MM.1S (cell line): ENCODE measurements around the gene PITPNM3.

Experiments
- DNase-seq: peaks from one replicate; pipeline ENCODE4 v3.0.0-alpha.2; 2015
- H2AFZ ChIP-seq: fragments of 300-600 bp; sonication (generic); 2 replicates; pipeline ENCODE4 v1.6.0; 2016; ENCODE audit warnings: antibody characterized with exemption, low read length
- H3F3A ChIP-seq: fragments of 300-600 bp; sonication (generic); 2 replicates; pipeline ENCODE4 v1.6.1; 2016; ENCODE audit warnings: mild to moderate bottlenecking, antibody characterized with exemption, low read length, moderate library complexity, mixed read lengths; ENCODE audit not compliant: insufficient read depth
- H3K27ac ChIP-seq: fragments of 300-600 bp; sonication (generic); 2 replicates; pipeline ENCODE4 v1.5.1; 2016; ENCODE audit warnings: mild to moderate bottlenecking, low read length
- H3K27me3 ChIP-seq: fragments of 300-600 bp; sonication (generic); replicated peaks from 2 replicates; pipeline ENCODE4 v1.6.0; 2016; ENCODE audit warnings: low read length; ENCODE audit not compliant: insufficient read depth
- H3K36me3 ChIP-seq: fragments of 300-600 bp; sonication (generic); replicated peaks from 2 replicates; pipeline ENCODE4 v1.6.1; 2016; ENCODE audit warnings: mild to moderate bottlenecking, low read length, mixed read lengths; ENCODE audit not compliant: insufficient read depth
- H3K4me1 ChIP-seq: fragments of 300-600 bp; sonication (generic); 2 replicates; pipeline ENCODE4 v1.6.1; 2016; ENCODE audit warnings: low read length, mixed read lengths
- H3K4me2 ChIP-seq: fragments of 300-600 bp; sonication (generic); 2 replicates; pipeline ENCODE4 v1.6.0; 2016; ENCODE audit warnings: low read depth, low read length
- H3K4me3 ChIP-seq: fragments of 300-600 bp; sonication (generic); 2 replicates; pipeline ENCODE4 v1.5.1; 2016; ENCODE audit warnings: low read length, mixed read lengths
- H3K79me2 ChIP-seq: fragments of 300-600 bp; sonication (generic); 2 replicates; pipeline ENCODE4 v1.6.1; 2016; ENCODE audit warnings: mixed run types, low read length, mixed read lengths
- H3K9ac ChIP-seq: fragments of 300-600 bp; sonication (generic); 2 replicates; pipeline ENCODE4 v1.6.1; 2016; ENCODE audit warnings: low read length, mixed read lengths
- H3K9me2 ChIP-seq: fragments of 300-600 bp; sonication (generic); replicated peaks from 2 replicates; pipeline ENCODE4 v1.6.1; 2016; ENCODE audit warnings: mild to moderate bottlenecking, low read length, mixed read lengths; ENCODE audit not compliant: insufficient read depth
- H3K9me3 ChIP-seq: fragments of 300-600 bp; sonication (generic); replicated peaks from 2 replicates; pipeline ENCODE4 v1.6.1; 2016; ENCODE audit warnings: mild to moderate bottlenecking, low read length, mixed read lengths; ENCODE audit not compliant: insufficient read depth
- H4K20me1 ChIP-seq: fragments of 300-600 bp; sonication (generic); 2 replicates; pipeline ENCODE4 v1.6.1; 2016; ENCODE audit warnings: mild to moderate bottlenecking, low read length, moderate library complexity, mixed read lengths; ENCODE audit not compliant: insufficient read depth
- EZH2 ChIP-seq: fragments of 300-600 bp; sonication (generic); optimal IDR thresholded peaks from 2 replicates; pipeline ENCODE3; 2017; ENCODE audit warnings: low read depth, mild to moderate bottlenecking, antibody characterized with exemption, low read length, mixed read lengths
- EZH2phosphoT487 ChIP-seq: fragments of 300-600 bp; sonication (generic); IDR thresholded peaks from 2 replicates; pipeline ENCODE4 v1.6.1; 2018; ENCODE audit warnings: antibody characterized with exemption, low read length
- TF ChIP-seq, protein P1 (sequence below): fragments of 300-600 bp; sonication (generic); IDR thresholded peaks from 2 replicates; pipeline ENCODE4 v1.5.1; 2016; ENCODE audit warnings: antibody characterized with exemption, low read length, mixed read lengths

PITPNM3 gene

DNA sequence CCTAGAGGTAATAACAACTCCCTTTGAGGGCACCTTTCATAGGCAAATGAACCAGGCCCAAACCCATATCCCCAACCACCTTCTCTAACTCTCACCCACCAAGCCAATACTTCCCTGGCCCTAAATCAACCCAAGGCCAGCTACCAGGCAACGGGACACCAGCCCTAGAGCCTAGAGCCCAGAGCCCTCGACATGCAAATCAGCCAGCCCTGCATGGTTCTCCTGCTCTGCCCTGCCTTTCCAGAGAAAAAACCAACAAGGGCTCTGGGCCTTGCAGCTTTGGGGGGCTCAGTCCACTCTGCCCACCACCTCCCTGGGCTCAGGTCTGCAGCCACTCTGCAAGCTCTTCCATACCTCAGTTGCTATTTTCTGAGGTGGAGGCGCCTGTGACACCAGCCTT lies 55.0 kb downstream of the PITPNM3 start:
- Histone ChIP-seq H2AFZ (no peak overlapping the region), H3K27me3 (no peaks in the 10 kb centered on the region), H3K4me3 (no peak overlapping the region), H3K27ac (no peak overlapping the region), H3K4me1 (peaks cover 10% of the 10 kb centered on the region), H3K4me2 (no peak overlapping the region), H3K79me2 (no peaks in the 10 kb centered on the region), H3K9me2 (no peaks in the 10 kb centered on the region), H3K9ac (no peak overlapping the region), H4K20me1 (no peaks in the 10 kb centered on the region), H3K9me3 (no peaks in the 10 kb centered on the region), H3K36me3 (no peaks in the 10 kb centered on the region), H3F3A (peaks cover 6% of the 10 kb centered on the region)
- no peak for DNase-seq
- no peak for TF ChIP-seq EZH2phosphoT487
- TF ChIP-seq, protein P1, sequence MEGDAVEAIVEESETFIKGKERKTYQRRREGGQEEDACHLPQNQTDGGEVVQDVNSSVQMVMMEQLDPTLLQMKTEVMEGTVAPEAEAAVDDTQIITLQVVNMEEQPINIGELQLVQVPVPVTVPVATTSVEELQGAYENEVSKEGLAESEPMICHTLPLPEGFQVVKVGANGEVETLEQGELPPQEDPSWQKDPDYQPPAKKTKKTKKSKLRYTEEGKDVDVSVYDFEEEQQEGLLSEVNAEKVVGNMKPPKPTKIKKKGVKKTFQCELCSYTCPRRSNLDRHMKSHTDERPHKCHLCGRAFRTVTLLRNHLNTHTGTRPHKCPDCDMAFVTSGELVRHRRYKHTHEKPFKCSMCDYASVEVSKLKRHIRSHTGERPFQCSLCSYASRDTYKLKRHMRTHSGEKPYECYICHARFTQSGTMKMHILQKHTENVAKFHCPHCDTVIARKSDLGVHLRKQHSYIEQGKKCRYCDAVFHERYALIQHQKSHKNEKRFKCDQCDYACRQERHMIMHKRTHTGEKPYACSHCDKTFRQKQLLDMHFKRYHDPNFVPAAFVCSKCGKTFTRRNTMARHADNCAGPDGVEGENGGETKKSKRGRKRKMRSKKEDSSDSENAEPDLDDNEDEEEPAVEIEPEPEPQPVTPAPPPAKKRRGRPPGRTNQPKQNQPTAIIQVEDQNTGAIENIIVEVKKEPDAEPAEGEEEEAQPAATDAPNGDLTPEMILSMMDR = no peak
- TF ChIP-seq EZH2 = no peak

DNA sequence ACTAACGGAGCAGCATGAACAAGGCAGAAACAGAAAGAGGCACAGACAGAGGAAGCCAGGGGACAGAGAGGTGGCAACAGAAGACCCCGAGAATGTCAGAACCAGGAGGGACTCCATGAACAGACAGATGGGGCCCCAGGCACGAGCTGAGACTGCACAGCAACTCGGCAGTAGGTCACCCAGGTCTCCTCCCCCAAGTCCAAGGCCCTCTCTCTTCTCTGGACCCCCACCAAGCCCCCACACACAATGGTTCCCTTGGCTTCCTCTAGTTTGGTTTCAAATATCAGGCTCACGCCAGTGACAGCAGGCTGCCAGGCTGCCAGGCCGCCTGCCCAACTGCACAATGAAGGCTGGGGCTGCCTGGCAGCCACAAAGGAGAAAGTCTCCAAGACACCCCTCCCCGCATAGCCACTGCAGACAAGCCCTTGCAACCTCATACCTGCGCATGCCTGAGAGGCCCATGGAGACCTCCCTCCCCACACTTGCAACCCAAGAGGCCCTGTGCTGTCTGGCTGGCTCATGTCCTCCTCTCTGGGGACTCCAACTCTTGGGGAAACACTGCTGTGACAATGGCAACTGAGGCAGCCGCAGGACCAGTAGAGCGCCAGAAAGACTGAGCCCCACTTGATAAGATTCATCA lies 57.3 kb downstream of the PITPNM3 start:
- H3K4me2 ChIP-seq = no peak overlapping the region
- H3K27ac ChIP-seq = no peak overlapping the region
- TF ChIP-seq EZH2 (no peak), EZH2phosphoT487 (no peak)
- TF ChIP-seq, protein P1 = no peak
- no peaks in the 10 kb centered on the region for H3K36me3 ChIP-seq
- H3K9me3 ChIP-seq = no peaks in the 10 kb centered on the region
- H3F3A ChIP-seq = peaks cover 8% of the 10 kb centered on the region
- no peaks in the 10 kb centered on the region for H3K27me3 ChIP-seq
- no peak overlapping the region for H3K9ac ChIP-seq
- H3K9me2 ChIP-seq = no peaks in the 10 kb centered on the region
- H3K79me2 ChIP-seq = no peaks in the 10 kb centered on the region
- H3K4me3 ChIP-seq = no peak overlapping the region
- H3K4me1 ChIP-seq = peaks cover 21% of the 10 kb centered on the region
- no peak for DNase-seq
- H2AFZ ChIP-seq = no peak overlapping the region
- H4K20me1 ChIP-seq = no peaks in the 10 kb centered on the region

DNA sequence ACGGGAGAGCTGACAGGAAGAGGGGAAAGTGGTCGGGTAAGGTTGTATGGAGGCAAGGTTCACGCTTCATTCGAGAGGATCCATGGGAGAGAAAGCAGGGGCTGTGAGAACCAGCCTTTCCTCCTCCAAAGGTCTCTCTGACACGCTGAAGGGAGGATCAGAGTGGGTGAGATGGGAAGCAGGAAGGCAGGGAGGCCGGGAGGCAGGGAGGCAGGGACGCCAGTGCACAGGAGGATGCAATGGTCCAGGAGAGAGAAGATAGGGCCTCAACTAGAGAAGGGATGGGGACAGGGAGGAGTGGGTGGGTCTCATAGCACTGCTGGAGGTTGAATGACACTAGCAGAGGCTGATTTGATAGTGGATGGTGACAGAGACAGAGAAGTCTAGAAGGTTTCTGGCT lies 58.0 kb downstream of the PITPNM3 start:
- DNase-seq = no peak
- Histone ChIP-seq H3K9me3 (no peaks in the 10 kb centered on the region), H3K4me2 (no peak overlapping the region), H3K9me2 (no peaks in the 10 kb centered on the region), H3F3A (peaks cover 8% of the 10 kb centered on the region), H3K4me3 (no peak overlapping the region), H3K36me3 (no peaks in the 10 kb centered on the region), H3K79me2 (no peaks in the 10 kb centered on the region), H3K4me1 (peaks cover 21% of the 10 kb centered on the region), H4K20me1 (no peaks in the 10 kb centered on the region), H3K27me3 (no peaks in the 10 kb centered on the region), H3K9ac (no peak overlapping the region), H3K27ac (no peak overlapping the region), H2AFZ (no peak overlapping the region)
- TF ChIP-seq, protein P1 = no peak
- TF ChIP-seq EZH2phosphoT487 (no peak), EZH2 (no peak)
